Activated T-helper 1 cell treated with anti-CD3 and anti-CD28 coated beads, Interleukin-2, amount 50 U/mL, for 16 hours (primary cell): ENCODE data around the gene DPT.

Experiments used
- DNase-seq, 2 donors: peaks; one replicate each; pipeline ENCODE4 v3.0.0-alpha.2; 2020; ENCODE audit warnings: low read depth in 1 of 2, low spot score in 1 of 2

DPT gene

DNA sequence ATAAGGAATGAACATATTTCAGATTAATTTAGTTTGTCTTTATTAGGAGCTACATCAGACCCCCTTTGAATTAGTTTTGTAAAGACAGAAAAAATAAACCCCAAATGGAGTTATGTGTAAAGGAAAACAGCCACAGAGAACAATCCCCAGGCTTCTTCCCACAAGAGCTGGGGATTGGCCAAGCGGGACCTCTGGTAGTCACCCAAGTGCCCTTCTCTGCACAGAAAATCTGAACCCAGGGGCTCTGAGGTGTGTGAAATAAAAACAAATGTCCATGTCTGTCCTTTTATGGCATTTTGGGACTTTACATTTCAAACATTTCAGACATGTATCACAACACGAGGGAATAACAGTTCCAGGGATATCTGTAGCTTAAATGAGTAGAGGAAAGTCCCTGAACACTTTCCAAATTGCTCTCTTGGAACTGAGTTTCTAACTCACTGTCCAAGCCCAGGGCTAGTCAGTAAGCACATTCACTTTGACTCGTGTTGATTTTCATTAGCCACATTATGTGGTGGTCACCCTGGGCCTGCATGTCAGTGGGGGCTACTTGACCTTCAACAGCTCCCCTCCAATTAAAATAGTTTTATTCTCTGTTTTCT, 22.5 kb downstream of the DPT start:
- no peak for DNase-seq

DNA sequence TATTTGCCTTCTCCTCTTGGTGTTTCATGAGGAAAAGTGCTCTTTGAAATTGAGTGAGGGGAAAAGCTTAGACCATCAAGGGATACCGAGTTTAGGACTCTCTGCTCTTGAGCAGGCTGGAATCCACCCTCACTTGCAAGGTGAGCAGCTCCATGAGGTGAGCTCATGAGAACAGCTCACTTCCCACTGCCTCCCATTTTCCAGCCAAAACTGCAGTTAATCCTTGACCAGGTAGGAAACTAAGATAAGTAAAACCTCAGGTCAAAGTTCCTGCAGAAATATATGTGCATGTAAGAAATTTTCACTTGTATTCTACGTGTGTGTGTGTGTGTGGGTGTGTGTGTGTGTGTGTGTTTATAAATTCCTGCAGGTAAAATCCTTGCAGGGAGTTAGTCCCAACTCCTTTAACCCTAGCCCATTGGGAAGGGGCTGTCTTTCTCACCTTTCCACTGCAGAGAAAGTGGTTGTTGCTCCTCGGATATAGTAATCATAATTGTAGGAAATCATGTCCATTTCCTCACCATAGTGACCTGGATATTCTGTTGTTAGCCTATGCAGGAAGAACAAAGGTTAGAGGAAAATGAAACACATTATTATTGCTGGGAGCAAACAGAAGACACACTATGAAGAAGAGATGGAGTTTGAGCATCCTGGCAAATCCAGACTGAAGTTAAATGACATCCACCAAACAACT, 28.3 kb downstream of the DPT start:
- no peak for DNase-seq

DNA sequence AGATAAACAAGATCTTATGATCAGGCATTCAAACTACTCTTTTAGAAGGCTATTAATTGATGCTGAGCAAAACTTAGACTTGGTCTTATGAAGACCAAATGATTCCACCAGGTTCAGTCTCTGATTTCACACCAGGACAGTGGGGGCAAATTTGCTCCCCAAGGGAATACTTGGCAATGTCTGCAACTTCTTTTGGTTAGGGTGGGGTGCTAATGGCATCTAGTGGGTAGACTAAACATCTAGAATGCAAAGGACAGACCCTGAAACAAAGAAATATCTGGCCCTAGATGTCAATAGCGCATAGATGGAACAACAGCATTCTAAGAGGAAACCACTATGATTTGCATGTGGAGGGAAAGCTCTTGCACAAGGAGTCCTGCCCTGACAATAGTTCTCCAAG, 30.6 kb downstream of the DPT start:
- DNase-seq, result no peak

DNA sequence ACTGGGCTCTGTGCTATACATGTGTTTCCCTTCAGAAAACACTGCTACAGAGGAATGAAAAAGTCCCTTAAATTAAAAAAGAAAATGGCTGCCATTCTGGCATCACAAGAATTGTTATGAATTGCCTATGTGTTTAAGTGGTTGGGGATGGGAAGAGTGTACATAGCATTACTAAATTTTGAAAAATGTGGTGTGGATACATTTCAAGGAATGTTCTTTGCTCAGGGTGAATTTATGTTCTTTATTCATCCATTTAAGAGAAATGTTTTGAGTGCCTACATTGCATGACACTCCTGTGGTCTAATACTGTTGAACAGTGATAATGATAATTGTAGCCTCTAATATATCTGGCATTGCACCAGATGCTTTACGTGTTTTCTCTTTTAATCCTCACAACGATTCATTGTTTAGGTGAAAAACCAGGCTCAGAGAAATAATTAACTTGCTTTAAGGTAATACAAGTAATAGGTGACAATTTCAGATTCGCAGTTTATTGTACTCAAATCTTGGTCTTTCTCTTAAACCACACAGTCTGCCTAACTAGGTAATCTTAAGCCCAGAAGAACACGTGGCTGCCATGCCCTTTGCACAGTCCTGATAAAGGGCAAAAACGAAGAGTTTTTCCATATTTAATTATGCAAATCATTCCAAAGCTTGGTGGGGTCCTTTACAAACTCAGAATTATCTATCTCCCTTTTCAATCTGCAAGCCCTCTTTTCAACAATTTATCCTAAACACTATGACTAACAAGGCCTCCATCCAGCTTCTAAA, 31.5 kb downstream of the DPT start:
- DNase-seq, result no peak

DNA sequence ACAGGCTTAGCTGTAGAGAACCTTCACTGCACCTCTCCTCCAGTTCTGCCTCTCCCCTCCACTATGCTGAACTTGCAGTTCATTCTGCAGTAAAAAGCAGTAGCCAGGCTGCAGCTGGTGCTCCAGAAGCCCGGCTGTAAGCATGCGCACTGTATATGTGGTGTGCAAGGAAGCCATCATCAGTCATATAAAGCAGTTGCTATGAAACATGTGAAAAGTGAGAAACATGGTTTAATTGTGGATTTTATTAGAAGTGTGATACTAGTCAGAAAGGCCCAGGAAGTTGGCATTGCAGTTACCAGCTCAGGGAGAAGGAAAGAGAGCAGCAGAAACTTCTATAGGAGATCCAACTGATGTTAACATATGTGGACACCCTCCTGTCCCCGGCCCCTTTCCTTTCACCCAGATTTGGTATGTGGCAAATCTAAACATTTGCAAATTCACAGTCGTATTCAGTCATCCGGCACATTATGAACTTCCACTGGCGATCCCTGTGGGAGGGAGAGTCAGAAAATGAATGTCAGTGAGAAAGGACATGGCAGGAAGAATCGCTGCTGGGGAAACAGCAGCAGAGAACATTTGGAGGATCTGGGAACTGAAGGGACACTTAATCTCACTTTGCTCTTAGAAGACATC, 32.8 kb downstream of the DPT start:
- no peak for DNase-seq

DNA sequence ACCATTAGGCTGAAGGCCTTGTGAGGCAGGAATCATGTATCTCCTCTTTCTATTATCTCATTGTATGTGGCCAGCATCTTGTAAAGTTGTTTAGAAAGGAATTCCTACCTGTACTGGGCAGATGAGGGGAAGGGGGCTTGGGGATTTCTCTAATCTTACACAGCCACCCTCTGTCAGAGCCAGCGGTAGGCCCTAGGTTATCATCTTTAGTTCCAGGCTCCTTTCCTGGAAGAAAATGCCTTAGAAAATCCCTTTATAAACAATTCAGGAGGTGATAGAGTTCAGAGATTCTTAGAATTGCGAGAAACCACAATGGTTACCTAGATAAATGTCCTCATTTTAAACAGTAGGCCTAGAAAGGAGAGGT, 35.2 kb downstream of the DPT start:
- DNase-seq, result no peak

DNA sequence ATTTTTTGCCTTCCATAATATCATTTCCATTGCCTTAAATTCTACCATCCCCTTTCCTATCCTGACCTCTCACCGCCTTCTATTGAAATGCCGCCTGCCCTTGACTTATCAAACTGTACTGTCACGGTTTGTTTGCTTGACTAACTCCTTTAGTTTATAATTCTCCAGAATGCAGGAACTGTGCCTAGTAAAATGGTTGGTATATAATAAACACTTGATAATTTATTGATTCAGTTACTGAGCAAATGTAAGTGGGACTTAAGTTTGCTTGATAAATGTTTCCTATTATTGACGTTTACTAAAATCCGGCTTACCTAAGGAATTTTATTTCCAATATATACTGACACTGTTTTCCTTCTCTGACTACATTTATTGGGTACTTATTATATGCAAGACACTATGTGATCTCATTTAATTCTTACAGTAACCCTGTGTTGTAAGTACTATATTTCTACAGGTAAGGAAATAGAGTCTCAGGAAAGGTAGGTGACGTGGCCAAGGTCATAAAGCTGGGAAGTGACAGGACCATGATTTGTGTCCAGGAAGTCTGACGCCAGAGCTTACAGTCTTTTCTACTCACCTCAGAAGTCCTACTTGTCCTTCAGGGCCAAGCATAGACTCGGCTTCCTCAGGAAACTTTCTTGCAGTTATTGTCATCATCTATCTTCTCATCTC, 35.7 kb downstream of the DPT start:
- no peak for DNase-seq

DNA sequence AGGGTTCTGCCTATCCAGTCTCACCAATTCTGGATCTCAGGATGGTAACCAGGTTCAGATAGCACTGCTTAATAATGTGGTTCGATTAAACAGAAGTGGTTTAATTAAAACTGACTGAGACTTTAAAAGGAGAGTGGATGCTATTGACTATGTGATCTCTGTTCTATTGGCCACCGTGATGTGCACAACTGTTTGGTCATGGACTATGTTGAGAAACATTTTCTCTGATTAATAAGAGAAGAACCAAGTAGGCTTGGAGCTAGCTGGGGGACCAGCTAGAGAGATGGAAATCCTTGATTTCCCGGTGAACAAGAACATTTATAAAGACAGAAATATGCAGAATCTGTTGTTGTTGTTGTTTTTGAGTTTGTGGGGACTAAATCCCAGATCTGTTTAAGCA, 36.5 kb downstream of the DPT start:
- no peak for DNase-seq

DNA sequence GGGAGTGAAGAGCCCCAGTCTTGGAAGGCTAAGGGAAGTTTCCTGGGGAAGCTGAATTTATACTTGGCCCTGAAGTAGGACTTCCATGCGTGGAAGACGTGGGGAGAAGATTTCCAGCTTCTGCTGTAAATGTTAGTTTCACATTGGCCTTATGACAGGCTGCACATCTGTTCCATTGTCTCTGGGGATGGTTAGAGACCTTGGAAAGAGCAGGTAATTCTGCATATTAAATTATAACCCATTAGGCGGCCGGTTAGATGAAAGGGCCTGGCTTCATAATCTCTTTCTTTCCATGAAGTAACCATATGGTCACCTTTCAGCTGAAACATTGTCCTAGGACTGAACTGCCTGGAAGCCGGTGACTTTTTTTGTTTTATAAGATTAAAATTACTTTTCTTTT, 37.5 kb downstream of the DPT start:
- DNase-seq, result no peak

DNA sequence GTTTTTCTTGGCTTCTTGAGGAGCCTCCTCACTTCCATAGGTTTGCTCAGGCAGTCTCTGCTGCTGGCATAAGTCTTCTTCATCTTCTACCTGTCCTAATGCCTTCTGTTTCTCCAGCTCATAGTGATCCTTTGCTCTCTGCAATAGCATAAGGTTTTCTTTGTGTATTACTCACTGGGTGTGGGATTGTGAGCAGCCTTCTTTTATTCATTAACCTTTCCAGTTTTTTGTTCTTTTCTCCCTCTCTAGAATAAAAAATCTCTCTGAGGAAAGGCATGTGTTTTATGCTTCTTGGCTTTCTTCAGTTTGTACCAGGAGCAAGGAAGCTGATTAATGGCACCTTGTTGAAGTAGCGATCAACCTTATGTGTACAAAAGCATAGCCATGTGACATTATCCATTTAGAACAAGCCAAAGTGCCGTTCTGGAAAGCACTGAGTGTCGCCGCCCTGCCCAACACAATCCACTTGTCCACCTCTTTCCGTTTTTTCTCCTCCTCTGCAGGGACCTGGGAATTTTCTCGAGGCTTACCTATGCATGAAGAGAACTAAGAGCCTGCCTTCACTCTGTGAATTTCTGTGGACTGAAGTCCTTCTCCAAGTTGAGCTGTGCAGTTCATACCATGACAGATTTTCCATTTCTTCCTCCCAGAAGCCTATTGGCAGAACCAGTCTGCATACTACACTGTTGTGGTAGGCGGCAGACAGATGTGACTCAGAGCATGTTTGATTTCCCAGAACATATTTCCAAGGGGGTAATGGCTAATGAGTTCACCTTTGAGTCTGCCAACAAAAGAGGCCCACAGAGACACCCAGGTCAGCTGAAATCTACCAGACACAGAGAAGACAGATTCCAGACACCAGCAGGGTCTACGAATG, 39.0 kb downstream of the DPT start:
- no peak for DNase-seq

DNA sequence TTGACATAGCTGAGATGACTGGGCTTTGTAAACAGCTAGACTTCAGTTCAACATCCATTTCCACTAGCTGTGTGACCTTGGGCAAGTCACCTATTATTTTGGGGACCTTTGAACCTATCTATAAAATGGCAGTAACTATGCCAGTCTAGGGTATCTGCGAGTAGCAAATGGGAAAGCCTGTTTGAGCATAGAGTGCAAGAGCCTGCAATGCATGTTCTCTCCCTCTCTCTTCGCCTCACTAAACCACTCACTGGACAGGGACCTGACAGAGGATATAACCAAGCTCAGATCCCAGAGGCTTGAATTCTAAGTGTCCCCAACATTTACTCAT, 39.7 kb downstream of the DPT start:
- DNase-seq, result no peak

DNA sequence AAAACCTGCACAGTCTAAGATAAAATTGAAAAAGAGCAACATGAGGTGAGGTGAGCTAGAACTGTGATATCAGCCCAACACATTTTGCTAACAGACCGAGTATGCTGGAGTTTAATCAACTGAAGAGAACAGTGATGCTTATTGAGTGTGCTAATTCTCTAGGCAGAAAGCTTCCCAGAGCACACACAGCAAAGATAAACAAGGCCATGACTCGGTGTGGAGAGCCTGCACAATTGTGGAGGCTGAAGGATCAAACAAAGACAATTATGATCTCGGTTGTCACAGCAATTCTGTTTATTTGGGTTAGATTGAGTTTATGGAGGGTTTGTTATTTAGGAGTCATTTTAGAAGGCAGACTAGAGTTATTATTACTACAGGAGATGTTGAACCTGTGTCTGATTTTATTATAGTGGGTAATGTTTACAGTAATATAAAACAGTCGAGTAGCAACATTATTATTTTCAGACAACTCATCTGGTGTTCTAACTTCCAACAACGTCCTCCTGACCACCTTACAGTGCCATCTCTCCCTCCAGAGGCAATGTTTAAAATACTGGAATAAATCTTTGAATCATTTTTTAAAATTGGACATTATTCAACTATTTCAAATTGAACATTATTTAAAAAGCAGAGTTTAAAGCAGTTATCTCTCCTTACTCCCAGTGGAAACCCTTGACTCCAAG, 40.2 kb downstream of the DPT start:
- DNase-seq, result no peak

DNA sequence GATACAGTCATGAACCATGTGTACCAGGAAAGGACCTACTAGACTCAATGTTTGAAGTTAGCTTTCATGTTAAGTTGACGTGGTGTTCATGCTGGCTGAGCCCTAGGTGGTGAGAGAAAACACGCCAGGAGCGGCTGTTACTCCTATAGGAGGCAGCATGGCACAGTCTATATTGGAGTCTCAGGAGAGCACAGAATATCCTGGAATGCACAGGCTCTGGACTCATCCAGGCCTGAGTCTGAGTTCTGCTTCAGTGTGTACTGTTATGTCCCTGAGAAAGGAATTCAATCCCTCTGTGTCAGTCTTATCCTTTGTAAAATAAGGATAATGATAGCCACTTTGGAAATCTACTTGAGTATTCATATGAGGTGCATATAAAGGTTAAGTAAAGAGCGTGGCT, 41.2 kb downstream of the DPT start:
- DNase-seq, result no peak

DNA sequence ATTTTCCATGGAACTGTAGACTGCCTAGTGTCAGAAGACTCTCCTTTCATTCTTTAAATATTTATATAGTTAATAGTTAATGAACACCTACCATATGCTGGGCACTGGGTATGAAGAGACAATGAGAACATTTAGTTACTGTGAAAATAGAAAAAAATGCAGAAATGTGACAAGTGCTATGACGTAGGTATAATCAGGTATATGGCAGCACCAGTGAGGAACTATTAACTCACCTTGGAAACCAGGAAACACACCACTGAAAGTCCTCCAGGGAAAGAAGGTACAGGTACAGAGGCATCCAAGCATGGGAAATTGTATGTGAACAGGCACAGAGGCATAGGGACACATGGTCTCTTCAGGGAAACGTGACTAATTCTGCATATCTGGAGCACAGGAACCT, 42.3 kb downstream of the DPT start:
- DNase-seq, result no peak

DNA sequence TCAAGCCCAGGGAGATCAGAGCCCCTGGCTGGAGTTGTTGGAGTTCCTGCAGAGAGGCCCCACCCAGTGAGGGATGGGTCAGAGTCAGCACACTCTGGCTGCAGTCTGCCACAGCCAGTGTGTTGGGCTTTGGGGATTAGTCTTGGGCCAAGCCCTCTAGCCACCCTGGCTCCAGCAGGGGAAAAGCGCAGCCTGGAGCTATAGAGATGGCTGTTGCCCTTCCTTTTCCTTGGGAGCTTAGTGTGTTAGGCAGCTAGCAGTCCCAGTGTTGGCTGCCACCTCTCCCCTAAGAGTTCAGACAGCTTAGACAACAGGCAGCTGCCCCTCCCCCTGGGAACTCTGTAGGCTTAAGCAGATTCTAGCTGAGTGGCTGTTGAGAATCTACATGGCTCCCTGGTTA, 45.1 kb downstream of the DPT start:
- no peak for DNase-seq

DNA sequence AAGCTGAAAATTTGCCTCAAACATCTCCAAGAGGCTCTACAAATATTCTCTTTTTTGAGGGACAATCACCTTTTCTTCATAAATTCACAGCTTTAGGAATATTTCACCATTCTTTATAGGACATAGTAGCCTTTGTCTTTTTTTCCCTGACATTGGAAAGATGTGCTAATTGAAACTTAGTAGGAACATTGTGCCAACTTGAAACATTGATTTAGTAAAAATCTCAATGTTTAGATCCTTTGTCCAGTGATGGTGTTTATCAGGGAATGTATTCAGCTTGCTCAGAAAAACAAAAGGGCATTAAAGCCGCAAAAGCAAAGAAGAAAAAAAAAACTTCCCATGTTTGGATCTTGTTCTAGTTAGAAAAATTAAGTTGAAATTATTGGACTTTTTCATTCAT, 52.1 kb downstream of the DPT start:
- DNase-seq, result no peak

DNA sequence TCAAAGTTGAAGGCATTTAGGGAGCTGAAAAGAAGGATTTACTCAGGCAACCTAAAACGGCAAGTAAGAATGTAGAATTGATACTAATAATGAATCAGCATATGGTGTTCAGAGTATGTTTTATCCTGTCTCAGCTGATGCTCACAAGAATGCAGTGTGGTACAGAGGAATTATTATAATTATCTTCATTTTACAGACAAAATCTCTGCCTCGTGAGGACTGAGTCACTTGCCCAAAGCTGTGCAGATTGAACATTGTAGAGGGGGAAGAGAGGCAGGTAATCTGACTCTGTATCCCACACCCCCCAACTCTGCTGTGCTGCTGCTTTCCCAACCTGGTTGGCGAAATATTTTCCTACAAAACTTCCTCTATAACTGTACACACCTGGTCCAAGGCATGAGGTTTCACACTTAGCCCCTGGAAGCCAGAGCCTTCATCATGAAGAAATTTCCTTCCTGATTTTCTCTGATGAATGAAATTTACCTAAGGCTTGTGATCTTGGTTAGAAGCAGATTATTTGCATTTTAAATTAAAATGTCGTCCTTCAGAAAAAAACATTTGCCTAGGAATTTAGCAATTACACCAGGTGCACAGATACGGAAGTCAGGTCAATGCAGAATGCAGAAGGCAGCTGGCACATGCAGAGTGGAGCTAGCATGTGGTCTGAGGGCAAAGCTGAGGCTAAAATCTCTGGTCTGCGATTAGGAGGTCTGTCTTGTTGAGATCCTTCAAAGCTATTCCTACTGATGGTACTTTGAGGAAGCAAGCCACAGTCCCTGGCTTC, 52.8 kb downstream of the DPT start:
- DNase-seq, result no peak

DNA sequence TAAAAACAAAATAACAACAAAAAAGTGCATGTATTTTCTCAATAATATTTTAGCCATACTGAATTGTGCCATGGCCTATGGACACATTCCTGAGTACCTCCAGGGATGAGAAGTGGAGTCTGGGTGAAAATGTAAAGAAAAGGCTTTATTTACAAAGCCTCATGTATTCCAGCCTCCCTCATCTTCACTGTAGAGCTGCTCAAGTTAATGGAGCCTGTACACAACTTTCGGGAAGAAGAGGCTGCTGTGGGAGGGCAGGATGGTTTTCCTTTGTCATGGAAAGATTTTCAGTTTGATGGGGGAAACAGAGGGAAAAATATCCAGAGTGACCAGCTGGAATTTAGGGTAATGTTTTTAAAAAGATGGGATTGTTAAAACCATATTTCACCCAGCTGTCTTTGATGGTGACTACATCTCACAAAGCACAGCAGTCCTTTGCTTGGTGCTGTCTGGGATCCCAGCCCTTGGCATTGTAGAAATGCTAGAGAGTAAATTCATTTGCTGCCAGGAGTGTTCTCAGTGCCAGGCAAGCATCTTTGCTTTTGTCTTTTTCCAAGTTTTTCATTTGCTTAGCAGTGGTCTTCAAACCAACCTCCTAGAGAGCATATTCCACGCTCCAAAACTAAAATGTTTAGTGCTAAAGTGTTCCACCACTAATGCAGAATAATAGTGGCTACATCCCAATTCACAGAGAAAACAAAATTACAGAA, 54.9 kb downstream of the DPT start:
- no peak for DNase-seq

DNA sequence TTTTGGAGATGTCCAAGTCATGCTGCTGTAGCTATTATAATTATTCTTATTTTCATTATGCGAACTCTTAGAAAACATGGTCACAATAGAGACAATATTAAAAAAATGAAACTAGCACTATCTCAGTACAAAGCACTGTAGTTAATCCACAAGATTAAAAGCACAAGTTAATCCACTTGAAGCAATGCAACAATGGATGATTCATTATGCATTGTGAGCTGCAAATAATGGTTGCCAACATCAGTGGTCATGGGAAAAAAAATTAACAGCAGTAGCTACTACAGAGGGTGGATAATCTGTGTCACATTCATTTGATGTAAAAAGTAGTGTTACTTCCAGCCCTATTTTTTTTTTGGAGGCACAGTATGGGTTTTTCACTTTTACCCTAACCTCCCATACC, 56.7 kb downstream of the DPT start:
- no peak for DNase-seq
